Hematopoietic multipotent progenitor cell treated with erythropoietin and hydrocortisone succinate and interleukin-3 and kit ligand, for 6 days (in vitro differentiated cells): ENCODE measurements around the gene H3-3A.
A peak's percentile ranks its signal among the peaks of the same experiment; 100 is the strongest.

Experiments
- DNase-seq: peaks from one replicate; pipeline ENCODE4 v3.0.0-alpha.2; 2015

The H3-3A gene

GRCh38 chr1:226062558-226063223 is at the start of gene H3-3A:
Gene H3-3A, plus strand, starts transcription at chr1:226062716. Its CDS starts 1,636 bp downstream, at chr1:226064352.
- peak; percentile 99 for DNase-seq

GRCh38 chr1:226017070-226017469 is 45.4 kb upstream of the H3-3A start:
- DNase-seq: no peak

- no peak for DNase-seq
These were observed 42.9 kb upstream of the H3-3A start for GRCh38 chr1:226019572-226019971.

DNA sequence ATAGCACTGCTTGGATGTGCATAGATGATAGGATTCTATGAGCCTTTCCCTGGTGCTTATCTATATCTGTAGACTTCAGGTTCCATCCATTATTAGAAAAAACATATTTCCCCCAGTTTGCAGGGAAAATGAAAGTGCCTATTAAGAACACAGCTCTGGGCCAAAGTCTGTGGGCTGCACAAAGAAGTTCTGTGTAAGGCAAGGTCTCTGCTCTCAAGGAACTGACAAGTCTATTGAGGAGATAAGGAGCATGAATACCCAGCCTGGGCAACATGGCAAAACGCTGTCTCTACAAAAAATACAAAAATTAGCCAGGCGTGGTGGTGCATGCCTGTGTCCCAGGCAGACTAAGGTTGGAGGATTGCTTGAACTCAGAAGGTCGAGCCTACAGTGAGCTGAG is 41.1 kb upstream of the H3-3A start:
- DNase-seq: peak; percentile 47

DNA sequence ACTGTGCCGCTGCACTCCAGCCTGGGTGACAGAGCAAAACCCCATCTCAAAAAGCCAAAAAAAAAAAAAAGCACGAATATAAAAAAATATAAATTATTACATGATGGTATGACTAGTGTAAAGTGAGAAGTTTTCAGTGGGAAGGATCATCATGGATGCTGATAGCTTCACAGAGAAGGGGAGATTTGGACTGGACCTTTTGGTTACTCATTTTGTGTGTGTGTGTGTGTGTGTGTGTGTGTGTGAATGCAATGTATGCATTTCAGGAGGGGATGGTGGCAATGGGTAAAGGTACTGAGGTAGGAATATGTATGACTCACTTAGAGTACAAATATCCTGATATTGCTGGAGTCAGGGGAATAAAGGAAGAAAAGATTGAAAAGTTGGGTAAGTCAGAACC is 40.7 kb upstream of the H3-3A start:
- no peak for DNase-seq

- no peak for DNase-seq
These were observed 38.8 kb upstream of the H3-3A start for GRCh38 chr1:226023735-226024134.

DNA sequence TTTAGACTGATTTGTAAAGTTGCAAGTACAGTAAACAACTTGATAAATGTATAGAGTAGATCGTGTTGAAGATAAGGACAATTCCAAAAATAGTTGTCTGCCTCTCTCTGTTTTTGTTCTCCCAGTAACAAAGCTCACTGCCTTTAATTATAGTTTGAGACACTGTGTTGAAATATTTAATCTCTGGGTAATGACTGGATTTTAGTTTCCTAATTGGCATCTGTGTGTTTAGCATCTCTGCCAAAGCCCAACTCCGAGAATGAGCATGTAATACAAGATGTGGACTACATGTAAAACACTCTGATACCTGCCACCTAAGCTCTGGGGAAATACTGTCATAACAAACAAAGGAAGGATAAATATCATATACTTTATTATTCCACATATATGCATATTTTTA is 35.7 kb upstream of the H3-3A start:
- DNase-seq: no peak

DNA sequence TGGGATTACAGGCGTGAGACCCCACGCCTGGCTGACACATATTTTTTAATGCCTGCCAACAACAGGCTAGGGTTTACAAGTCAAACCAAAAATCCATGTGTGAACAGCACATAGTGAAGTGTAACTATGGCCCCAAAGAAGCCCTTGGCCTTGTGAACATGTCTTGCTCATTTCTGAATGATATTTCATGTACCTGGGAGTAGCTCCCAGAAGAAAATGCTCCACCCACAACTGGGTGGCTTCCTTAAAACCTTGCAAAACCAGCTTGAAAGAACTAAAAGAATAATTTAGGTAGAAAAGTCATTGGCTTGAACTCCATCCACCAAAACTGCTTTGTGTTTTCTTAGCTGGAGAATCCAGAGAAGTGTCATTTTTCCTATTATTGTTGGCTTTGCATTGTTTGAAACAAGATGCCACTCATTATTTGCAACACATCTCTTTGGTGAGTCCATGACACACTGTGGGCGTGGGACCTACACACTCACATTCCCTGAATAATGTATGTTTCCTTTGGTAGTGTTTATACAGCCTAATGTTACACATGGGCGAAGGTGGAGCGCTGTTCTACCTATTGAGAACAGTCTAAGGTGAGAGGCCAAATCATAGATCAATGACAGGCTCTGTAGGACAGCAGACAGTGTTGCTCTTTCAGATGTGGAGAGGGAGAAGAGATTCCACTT is 34.8 kb upstream of the H3-3A start:
- no peak for DNase-seq

GRCh38 chr1:226029093-226029496 is 33.4 kb upstream of the H3-3A start:
- peak; percentile 65 for DNase-seq

DNA sequence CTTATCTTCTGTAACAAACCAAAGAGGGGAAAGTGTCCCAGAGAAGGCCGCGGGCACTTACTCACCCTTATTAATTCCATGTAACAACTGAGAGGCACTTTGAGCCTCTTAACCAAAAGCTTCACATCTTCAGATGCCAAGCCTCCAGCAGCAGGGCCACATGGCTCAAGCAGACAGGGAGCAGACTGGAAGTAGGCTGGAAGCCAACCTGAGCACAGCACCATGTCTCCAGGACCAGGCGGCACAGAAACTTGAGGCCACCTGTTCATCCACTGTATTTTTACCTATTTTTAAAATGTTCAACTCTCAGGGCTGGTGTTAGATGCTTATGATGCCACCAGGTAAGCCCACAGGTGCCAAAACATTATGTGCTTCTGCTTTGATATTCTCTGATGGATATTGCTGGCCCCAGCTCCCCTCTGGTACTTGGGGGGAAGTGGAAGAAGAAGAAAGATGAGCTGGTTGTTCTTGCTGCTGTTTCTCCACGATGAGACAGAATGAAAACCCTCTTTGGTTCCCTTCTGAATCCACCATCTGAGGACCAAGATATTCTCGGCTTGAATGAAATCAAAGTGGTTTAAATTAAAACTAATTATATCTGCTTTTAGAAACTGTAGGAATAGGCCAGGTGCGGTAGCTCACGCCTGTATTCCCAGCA is 32.8 kb upstream of the H3-3A start:
- no peak for DNase-seq

- DNase-seq: no peak
These were observed 28.9 kb upstream of the H3-3A start for GRCh38 chr1:226033582-226033981.

DNA sequence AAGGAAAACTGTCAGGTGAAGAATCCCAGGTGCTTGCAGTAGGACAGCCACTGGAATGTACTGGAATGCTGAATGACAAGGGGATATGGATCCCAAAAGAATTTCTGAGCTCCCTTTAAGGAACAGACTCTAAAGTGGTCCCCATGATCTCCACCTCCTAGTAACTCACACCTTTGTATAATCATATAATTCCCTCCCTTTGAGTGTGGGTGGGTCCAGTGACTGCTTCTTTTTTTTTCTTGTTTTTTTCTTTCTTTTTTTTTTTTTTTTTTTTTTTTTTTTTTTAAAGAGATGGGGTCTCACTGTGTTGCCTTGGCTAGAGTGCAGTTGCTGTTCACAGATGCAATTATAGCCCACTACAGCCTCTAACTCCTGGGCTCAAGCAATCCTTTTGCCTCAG is 28.5 kb upstream of the H3-3A start:
- no peak for DNase-seq

- peak; percentile 85 for DNase-seq
These were observed 28.0 kb upstream of the H3-3A start for GRCh38 chr1:226034482-226034881.

DNA sequence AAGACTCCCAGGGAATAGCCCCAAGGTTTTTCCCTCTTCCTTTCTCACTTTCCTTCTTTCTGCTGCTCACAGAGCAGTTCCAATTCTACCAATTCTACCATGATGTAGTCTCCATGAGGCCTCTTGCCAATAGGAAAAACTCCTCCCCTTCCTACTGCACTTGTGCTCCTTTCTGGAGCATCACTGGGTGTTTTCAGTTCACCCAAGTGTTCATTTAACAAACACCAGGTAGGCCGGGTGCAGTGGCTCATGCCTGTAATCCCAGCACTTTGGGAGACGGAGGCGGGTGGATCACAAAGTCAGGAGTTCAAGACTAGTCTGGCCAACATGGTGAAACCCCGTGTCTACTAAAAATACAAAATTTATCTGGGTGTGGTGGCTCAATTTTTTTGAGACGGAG is 26.6 kb upstream of the H3-3A start:
- DNase-seq: no peak

DNA sequence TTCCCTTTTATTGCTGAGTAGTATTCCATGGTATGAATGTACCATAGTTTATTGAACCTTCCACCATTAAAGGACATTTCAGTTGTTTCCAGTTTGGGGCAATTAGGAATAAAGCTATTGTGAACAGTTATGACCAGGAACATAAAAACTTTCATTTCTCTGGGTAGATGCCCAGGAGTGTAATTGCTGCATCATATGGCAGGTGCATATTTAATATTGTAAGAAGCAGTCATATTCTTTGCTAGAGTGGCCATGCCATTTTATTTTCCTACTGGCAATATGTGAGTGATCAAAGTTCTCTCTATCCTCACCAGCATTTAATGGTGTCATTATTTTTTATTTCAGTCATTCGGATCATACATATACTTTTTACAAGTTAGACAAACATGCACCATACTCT is 23.9 kb upstream of the H3-3A start:
- DNase-seq: no peak

- DNase-seq: no peak
These were observed 21.1 kb upstream of the H3-3A start for GRCh38 chr1:226041419-226041818.

DNA sequence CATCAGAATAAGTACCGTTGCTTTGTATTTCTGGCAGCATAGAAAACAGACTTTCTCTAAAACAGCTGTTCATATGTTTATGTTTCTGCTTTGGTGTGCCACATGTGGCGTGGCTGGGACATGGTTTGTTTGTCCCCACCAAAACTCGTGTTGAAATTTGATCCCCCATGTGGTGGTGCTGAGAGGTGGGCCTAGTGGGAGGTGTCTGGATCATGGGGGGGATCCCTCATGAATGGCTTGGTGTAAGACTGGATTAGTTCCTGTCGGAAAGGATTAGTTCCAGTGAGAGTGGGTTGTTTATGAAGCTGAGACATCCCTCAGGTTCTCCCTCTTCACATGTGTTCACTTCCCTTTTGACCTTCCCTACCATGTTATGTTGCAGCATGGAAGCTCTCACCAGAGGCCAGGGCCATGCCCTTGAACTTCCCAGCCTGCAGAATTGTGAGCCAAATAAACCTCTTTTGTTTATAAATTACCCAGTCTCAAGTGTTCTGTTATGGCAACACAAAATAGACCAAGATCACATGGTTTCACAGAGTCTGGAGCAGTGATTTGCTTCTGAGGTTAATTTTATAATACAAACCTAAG is 17.9 kb upstream of the H3-3A start:
- no peak for DNase-seq

GRCh38 chr1:226046240-226046639 is 16.3 kb upstream of the H3-3A start:
- DNase-seq: no peak

DNA sequence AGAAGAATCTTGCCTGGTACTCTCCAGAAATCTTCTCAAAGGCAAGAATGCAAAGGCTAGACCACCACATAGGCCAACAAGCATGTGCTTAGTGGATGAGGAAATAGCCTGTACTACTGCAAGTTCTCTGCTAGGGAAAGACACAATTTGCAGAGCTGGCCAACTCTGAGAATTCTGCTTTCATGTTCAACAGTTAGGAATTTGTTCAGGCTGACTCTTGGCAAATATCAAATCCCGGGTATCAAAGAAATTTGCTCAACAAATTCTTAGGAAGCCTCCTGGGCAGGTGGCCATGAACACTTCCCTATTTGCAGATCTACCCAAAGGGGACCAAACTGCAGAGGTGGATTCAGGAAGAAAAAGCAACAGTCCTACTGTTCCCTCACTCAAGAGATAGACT is 15.0 kb upstream of the H3-3A start:
- DNase-seq: no peak

DNA sequence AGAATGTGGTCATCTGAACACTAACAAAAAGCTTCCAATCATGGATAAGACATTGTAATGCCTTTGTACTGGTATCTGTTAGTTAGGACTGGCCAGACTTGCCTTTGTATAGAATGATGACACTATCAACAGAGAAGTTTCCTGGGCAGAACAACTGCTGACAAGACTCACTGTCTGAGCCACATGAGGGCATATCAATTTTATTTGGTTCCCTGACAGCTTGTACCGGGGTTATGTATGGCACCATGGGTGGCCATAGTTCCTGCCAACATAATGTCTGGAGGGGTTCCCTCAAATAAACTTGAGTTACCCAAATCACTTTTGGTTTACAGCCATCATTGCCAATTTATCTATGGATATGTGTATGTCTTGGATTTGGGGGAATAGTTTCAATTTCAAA is 13.6 kb upstream of the H3-3A start:
- DNase-seq: no peak

DNA sequence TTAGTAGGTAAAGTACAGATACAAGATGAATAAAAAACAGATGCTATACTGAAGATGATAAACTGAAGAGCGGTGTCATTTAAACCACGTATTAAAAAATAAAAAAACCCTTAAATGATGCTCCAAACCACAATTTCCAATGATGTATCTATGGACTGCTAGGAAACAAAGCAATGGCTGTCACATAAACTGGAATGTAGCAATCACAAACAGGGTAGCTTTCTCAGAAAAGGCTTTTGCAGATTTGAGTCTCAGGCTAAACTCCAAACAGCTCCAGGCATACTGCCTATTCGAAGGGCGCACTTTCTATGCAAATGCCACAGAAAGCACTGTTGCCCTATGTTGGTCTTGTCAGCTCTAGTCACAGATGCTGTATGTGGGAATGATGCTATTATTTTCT is 12.4 kb upstream of the H3-3A start:
- no peak for DNase-seq

DNA sequence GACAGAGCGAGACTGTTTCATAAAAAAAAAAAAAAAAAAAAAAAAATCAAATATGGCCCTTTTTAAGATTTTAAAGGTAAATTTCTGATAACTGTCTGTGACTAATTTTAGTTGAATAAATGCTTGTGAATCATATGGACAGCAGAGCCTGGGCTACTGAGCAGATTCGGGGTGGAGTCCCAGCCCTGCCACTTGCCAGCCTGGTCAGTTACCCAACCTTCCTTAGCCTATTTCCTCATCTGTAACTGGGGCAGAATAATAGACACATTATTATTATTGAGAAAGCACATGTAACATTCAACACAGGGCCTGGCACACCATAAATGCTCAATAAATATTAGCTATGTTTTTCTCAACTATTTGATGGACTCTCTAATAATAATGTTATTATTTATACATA is 11.2 kb upstream of the H3-3A start:
- peak; percentile 19 for DNase-seq

DNA sequence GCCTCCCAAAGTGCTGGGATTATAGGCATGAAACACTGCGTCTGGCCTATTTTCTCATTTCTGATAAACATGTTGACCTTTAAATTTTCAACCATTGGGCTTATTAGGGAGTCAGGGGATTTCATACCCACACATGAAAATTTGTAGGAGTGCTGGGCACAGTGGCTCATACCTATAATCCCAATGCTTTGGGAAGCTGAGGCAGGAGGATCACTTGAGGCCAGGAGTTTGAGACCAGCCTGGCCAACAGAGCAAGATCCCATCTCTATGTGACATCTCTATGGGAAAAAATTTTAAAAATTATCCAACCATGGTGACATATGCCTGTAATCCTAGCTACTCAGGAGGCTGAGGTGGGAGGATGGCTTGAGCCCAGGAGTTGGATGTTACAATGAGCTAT is 10.5 kb upstream of the H3-3A start:
- DNase-seq: no peak
